NCI-H345 treated with DMSO at 0.1 percent for 48 hours (cell line): Measurements from ENCODE around the gene TEF.
"Not testable (repeated sequence)": the region's sequence is repeated elsewhere in the genome, so short reads cannot be mapped to it uniquely, and the experiment has no call there.

ENCODE experiments used
- DNase-seq: peaks from one replicate; lab custom pipeline; 2025; ENCODE audit not compliant: unreplicated experiment; lab: John Stamatoyannopoulos, UW

Gene TEF

GRCh38 chr22:41380993-41381328 lies 781 bp upstream of the TEF start:
- no peak for DNase-seq

GRCh38 chr22:41382098-41382578 lies 396 bp downstream of the TEF start:
- no peak for DNase-seq

GRCh38 chr22:41382610-41383009 lies 868 bp downstream of the TEF start:
- no peak for DNase-seq

GRCh38 chr22:41383085-41383484 lies 1.3 kb downstream of the TEF start:
- no peak for DNase-seq

GRCh38 chr22:41384128-41384527 lies 2.4 kb downstream of the TEF start:
- no peak for DNase-seq

- DNase-seq, result no peak
Observed at GRCh38 chr22:41387341-41387740, 5.6 kb downstream of the TEF start.

- no peak for DNase-seq
Observed at GRCh38 chr22:41394012-41394356, 12.2 kb downstream of the TEF start.

GRCh38 chr22:41395531-41396240 lies 13.9 kb downstream of the TEF start:
- no peak for DNase-seq

GRCh38 chr22:41397143-41397811 lies 15.5 kb downstream of the TEF start:
- DNase-seq, result no peak

- DNase-seq, result no peak
Observed at GRCh38 chr22:41398921-41399320, 17.2 kb downstream of the TEF start.

GRCh38 chr22:41401781-41402648 lies 20.3 kb downstream of the TEF start:
- no peak for DNase-seq

GRCh38 chr22:41402851-41403250 lies 21.1 kb downstream of the TEF start:
- DNase-seq, result not testable (repeated sequence)

GRCh38 chr22:41403532-41404318 lies 22.0 kb downstream of the TEF start:
- peak; percentile 64 for DNase-seq

- DNase-seq, result no peak
Observed at GRCh38 chr22:41405588-41405987, 23.8 kb downstream of the TEF start.

GRCh38 chr22:41406410-41406809 lies 24.7 kb downstream of the TEF start:
- DNase-seq, result no peak

- DNase-seq, result no peak
Observed at GRCh38 chr22:41407433-41407832, 25.7 kb downstream of the TEF start.

- DNase-seq, result no peak
Observed at GRCh38 chr22:41408665-41409064, 26.9 kb downstream of the TEF start.

- DNase-seq, result no peak
Observed at GRCh38 chr22:41410311-41410751, 28.6 kb downstream of the TEF start.

- DNase-seq, result no peak
Observed at GRCh38 chr22:41411021-41411851, 29.5 kb downstream of the TEF start.

GRCh38 chr22:41415554-41415953 lies 33.8 kb downstream of the TEF start:
- DNase-seq, result no peak
